ENCODE measurements around the gene WDR13. TPM values are rescaled to one million over a fixed set of nuclear protein-coding genes. Genes with fewer than 3 reads are reported as not detected.

Gene WDR13
- total RNA-seq, 4 donors from 2014 or later, result 95.1 to 218 (median 107) TPM

DNA sequence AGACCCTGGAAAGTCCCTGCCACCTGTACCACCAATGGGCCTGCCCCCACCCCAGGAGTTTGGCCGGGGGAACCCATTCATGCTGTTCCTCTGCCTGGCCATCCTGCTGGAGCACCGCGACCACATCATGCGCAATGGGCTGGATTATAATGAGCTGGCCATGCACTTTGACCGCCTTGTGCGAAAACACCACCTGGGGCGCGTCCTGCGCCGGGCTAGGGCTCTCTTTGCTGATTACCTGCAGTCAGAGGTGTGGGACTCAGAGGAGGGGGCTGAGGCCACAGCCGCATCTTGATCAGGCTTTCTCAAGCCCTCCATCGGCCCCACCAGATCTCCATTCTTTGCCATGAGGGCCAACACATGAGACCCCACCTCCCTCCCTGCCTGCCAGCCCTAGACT lies 36.6 kb upstream of the WDR13 start:
- no peaks in the 10 kb centered on the region for H3K27me3 ChIP-seq
- H3K4me1 ChIP-seq, result no peaks in the 10 kb centered on the region
- H3K9me3 ChIP-seq, result no peaks in the 10 kb centered on the region
- DNase-seq, result no peak
- no peak overlapping the region for H3K4me3 ChIP-seq
- peaks cover 0 to 19% (median 0%) of the 10 kb centered on the region in 3 donors for H3K36me3 ChIP-seq
- TF ChIP-seq, protein P1, sequence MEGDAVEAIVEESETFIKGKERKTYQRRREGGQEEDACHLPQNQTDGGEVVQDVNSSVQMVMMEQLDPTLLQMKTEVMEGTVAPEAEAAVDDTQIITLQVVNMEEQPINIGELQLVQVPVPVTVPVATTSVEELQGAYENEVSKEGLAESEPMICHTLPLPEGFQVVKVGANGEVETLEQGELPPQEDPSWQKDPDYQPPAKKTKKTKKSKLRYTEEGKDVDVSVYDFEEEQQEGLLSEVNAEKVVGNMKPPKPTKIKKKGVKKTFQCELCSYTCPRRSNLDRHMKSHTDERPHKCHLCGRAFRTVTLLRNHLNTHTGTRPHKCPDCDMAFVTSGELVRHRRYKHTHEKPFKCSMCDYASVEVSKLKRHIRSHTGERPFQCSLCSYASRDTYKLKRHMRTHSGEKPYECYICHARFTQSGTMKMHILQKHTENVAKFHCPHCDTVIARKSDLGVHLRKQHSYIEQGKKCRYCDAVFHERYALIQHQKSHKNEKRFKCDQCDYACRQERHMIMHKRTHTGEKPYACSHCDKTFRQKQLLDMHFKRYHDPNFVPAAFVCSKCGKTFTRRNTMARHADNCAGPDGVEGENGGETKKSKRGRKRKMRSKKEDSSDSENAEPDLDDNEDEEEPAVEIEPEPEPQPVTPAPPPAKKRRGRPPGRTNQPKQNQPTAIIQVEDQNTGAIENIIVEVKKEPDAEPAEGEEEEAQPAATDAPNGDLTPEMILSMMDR (IDR thresholded peaks at IDR 0.05), result no peak
- no peak for TF ChIP-seq POLR2A (IDR thresholded peaks at IDR 0.05)
- no peak overlapping the region for H3K27ac ChIP-seq

DNA sequence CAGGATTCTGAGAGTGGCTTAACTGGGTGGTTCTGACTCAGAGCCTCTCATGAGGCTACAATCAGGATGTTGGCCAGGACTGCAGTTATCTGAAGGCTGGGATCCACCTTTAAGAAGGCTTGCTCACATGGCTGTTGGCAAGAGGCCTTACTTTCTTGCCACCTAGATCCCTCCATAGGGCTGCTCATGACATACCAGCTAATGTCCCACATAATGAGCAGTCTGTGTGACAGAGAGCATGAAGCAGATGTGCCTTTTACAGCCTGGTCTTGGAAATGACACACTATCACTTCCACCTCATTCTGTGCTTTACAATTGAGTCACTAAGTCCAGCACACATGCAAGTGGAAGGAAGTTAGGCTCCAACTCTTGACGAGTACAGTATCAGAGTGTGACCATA lies 27.3 kb upstream of the WDR13 start:
- peaks cover 0 to under 1% (median 0%) of the 10 kb centered on the region in 4 donors for H3K4me1 ChIP-seq
- H3K4me3 ChIP-seq, result no peak overlapping the region
- H3K36me3 ChIP-seq, result no peaks in the 10 kb centered on the region
- no peak for DNase-seq
- no peak overlapping the region for H3K27ac ChIP-seq
- TF ChIP-seq, protein P1 (IDR thresholded peaks at IDR 0.05), result no peak
- TF ChIP-seq POLR2A (IDR thresholded peaks at IDR 0.05), result no peak
- H3K9me3 ChIP-seq, result no peaks in the 10 kb centered on the region
- H3K27me3 ChIP-seq, result no peaks in the 10 kb centered on the region

DNA sequence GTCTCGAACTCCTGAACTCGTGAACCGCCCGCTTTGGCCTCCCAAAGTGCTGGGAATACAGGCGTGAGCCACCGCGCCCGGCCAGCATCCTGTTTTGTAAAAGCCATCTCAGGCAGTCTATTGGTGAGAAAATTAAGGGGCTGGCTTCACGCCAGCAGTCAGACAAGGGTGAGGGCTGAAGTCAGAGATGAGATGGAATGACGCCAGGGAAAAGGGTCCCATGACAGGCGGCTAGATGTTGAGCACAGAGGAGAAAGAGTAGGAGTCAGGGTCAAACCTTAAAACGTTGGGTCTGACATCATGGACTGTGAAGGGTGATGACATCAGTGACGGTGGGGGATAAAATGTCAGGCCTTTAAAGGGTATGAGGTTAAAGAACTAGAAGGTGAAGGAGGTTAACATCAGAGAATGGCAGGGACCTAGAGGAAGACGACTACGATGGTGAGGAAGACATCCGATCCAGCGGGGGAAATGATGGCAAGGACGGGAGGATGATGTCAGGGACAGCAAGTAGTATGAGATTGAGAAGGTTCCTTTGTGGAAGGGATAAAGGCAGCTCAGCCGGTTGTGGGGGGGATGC lies 23.5 kb upstream of the WDR13 start:
- Histone ChIP-seq H3K36me3 (peaks cover 0 to 36% (median 0%) of the 10 kb centered on the region in 3 donors), H3K27me3 (no peaks in the 10 kb centered on the region), H3K27ac (peak overlapping the region; percentile 93 to 100 (median 99)), H3K4me3 (peak overlapping the region; percentile 62 to 84 (median 72)), H3K4me1 (peaks cover 0 to 14% (median 7%) of the 10 kb centered on the region in 4 donors), H3K9me3 (no peaks in the 10 kb centered on the region)
- no peak for TF ChIP-seq POLR2A (IDR thresholded peaks at IDR 0.05)
- TF ChIP-seq, protein P1 (IDR thresholded peaks at IDR 0.05), result no peak
- peak in 2 of 3 donors; percentile 19 to 53 for DNase-seq

DNA sequence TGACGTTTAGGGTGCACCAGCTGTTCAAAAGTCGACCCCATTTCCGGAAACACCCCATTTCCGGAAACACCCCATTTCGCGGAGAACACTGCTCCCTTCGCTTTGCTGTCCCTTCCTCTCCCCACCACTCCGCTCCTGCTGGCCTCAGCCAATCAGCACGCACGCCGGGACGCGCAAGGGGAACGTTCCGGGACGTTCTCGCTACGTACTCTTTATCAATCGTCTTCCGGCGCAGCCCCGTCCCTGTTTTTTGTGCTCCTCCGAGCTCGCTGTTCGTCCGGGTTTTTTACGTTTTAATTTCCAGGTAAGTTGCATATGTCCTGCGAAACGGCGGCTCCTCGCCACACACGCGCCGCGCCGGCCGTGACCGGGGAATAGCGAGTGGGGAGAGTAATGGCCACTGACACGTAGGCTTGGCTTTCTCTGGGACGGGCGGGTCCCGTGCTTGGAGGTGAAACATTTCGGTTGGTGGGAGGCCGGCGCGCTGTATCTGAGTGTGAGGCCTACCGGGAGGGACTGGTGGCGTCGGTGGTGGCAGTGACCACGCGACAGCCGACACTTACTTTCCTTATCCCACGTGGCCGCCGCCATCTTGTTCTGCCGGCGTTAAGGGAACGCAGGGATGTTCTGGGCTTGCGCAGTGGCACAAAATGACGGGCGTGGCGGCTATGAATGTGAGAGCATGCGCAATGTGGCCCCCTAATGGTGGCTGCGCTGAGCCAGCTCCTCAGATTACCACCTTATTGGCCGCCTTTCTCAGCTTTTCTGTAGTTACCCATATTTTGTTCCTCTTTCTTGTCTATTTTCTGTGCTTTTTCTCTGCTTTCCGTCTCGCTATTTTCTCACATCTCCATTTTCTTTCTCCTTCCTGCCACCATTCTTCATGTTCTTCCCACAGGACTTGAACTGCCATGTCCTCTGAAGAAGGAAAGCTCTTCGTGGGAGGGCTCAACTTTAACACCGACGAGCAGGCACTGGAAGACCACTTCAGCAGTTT lies 22.7 kb upstream of the WDR13 start, which contains the start of gene RBM3:
RBM3 (plus strand) TSS at position 215 of the 997 bp plus-strand sequence; CDS start at position 912, 697 bp downstream.
- H3K4me1 ChIP-seq, result peaks cover 0 to 14% (median 7%) of the 10 kb centered on the region in 4 donors
- peaks cover 0 to 36% (median 0%) of the 10 kb centered on the region in 3 donors for H3K36me3 ChIP-seq
- H3K9me3 ChIP-seq, result no peaks in the 10 kb centered on the region
- no peaks in the 10 kb centered on the region for H3K27me3 ChIP-seq
- TF ChIP-seq, protein P1 (IDR thresholded peaks at IDR 0.05), result peak in 4 of 6 experiments; percentile 7 to 58 (median 54)
- peak; percentile 85 to 88 for TF ChIP-seq POLR2A (IDR thresholded peaks at IDR 0.05)
- H3K4me3 ChIP-seq, result peak within 1 kb of the TSS; percentile 62 to 84 (median 72)
- DNase-seq, result peak; percentile 88 to 96 (median 91)
- H3K27ac ChIP-seq, result peak within 1 kb of the TSS; percentile 93 to 100 (median 99)

DNA sequence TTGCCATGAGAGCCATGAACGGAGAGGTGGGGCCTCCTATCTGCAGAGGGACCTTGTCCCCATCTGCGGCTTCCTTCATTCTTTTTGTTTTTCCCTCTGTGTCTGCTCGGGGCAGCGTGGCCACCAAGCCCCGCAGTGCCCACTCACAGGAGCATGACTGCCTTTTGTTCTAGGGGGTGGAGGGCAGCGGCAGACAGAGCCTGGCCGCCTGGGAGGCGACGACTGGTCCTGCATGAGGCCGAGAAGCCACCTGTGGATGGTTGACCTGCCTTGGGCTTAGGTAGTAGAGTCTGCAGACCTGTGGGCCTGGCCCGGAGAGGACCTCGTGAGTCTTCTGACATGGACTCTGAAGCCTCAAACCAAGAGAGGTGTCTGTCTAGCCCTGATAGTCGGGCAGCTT lies 21.6 kb upstream of the WDR13 start:
- no peak for TF ChIP-seq POLR2A (IDR thresholded peaks at IDR 0.05)
- TF ChIP-seq, protein P1 (IDR thresholded peaks at IDR 0.05), result no peak
- peak overlapping the region in 3 of 4 donors; percentile 62 to 84 (median 77) for H3K4me3 ChIP-seq
- H3K4me1 ChIP-seq, result peaks cover 0 to 14% (median 7%) of the 10 kb centered on the region in 4 donors
- H3K27me3 ChIP-seq, result no peaks in the 10 kb centered on the region
- no peaks in the 10 kb centered on the region for H3K9me3 ChIP-seq
- H3K27ac ChIP-seq, result peak overlapping the region; percentile 93 to 100 (median 99)
- H3K36me3 ChIP-seq, result peaks cover 0 to 36% (median 0%) of the 10 kb centered on the region in 3 donors
- DNase-seq, result no peak
